Measurements from ENCODE around the gene CCDC85C. TPM values are rescaled to one million over a fixed set of nuclear protein-coding genes. Genes with fewer than 3 reads are reported as not detected.

The CCDC85C gene
- total RNA-seq, 1 experiment from 2014 or later: 35.8 TPM

- TF ChIP-seq ZNF281 (CRISPR knock-in tag; IDR thresholded peaks at IDR 0.05): no peak
- no peak for TF ChIP-seq ATF6 (CRISPR knock-in tag; IDR thresholded peaks at IDR 0.05)
- TF ChIP-seq EMX1 (CRISPR knock-in tag; IDR thresholded peaks at IDR 0.05): no peak
- no peak for TF ChIP-seq ZNF219 (CRISPR knock-in tag; IDR thresholded peaks at IDR 0.05; ENCODE audit: borderline replicate concordance)
- no peak for TF ChIP-seq ZNF317 (CRISPR knock-in tag; IDR thresholded peaks at IDR 0.05; ENCODE audit: borderline replicate concordance, low read depth)
- TF ChIP-seq STAT6 (CRISPR knock-in tag; conservative IDR thresholded peaks at IDR 0.05; ENCODE audit: low read depth): 0 out of 2 replicates have a peak, but pooled peaks have one; percentile 63
- no peak for TF ChIP-seq E2F1 (CRISPR knock-in tag; IDR thresholded peaks at IDR 0.05)
- no peak for TF ChIP-seq NFATC4 (CRISPR knock-in tag; IDR thresholded peaks at IDR 0.05)
- TF ChIP-seq ARID4B (CRISPR knock-in tag; IDR thresholded peaks at IDR 0.05; ENCODE audit: borderline replicate concordance): no peak
- no peak for TF ChIP-seq TEAD1 (CRISPR knock-in tag; IDR thresholded peaks at IDR 0.05)
- no peak for TF ChIP-seq PRRX2 (CRISPR knock-in tag; IDR thresholded peaks at IDR 0.05)
- TF ChIP-seq RORB (CRISPR knock-in tag; IDR thresholded peaks at IDR 0.05): no peak
- no peak for TF ChIP-seq GRHL2 (CRISPR knock-in tag; IDR thresholded peaks at IDR 0.05; ENCODE audit: insufficient replicate concordance, severe bottlenecking)
- no peak for TF ChIP-seq ZSCAN18 (CRISPR knock-in tag; IDR thresholded peaks at IDR 0.05)
- TF ChIP-seq ZNF396 (CRISPR knock-in tag; IDR thresholded peaks at IDR 0.05; ENCODE audit: borderline replicate concordance): no peak
- TF ChIP-seq ZBTB43 (CRISPR knock-in tag; IDR thresholded peaks at IDR 0.05): 0 out of 2 replicates have a peak, but pooled peaks have one; percentile 33
- peak; percentile 88; the same call in 1 of the 2 replicates for TF ChIP-seq TCF7 (CRISPR knock-in tag; IDR thresholded peaks at IDR 0.05; ENCODE audit: low read depth)
- no peak for TF ChIP-seq ZNF671 (CRISPR knock-in tag; IDR thresholded peaks at IDR 0.05)
- TF ChIP-seq TEAD4 (CRISPR knock-in tag; IDR thresholded peaks at IDR 0.05): no peak
- 0 out of 2 replicates have a peak, but pooled peaks have one; percentile 15 for TF ChIP-seq NFYB (CRISPR knock-in tag; conservative IDR thresholded peaks at IDR 0.05; ENCODE audit: low read depth)
- TF ChIP-seq FOXP1 (CRISPR knock-in tag; IDR thresholded peaks at IDR 0.05; ENCODE audit: borderline replicate concordance): peak; percentile 90
- peak; percentile 46; the same call in 1 of the 2 replicates for TF ChIP-seq FOXK1 (CRISPR knock-in tag; IDR thresholded peaks at IDR 0.05)
Measured at GRCh38 chr14:99644723-99645544, 40.9 kb upstream of the CCDC85C start, which contains the start of gene HHIPL1 (continued).
